Heart right ventricle (tissue), 16 donors: ENCODE measurements around the gene SPTBN1. TPM values are rescaled to one million over a fixed set of nuclear protein-coding genes. Genes with fewer than 3 reads are reported as not detected.
A peak's percentile ranks its signal among the peaks of the same experiment; 100 is the strongest.

Experiments
- ATAC-seq, 8 donors: fragments of 200-7000 bp; cut with Tn5 transposase; one replicate each; pipeline ENCODE4 v1.9.1; 2020; ENCODE audit warnings: mild to moderate bottlenecking in 8 of 8, moderate library complexity in 8 of 8, moderate number of reproducible peaks in 1 of 8
- DNase-seq, 2 donors: peaks; one replicate each; pipeline ENCODE4 v3.0.0-alpha.2; 2020
- H3K27ac ChIP-seq, 10 donors: fragments of 200-600 bp; sonication (generic) in 2 of 10; one replicate each; pipeline versions ENCODE4 v1.5.0 to v1.8.0; 2020 to 2022; ENCODE audit warnings: mild to moderate bottlenecking in 3 of 10
- H3K27me3 ChIP-seq, 7 donors: fragments of 200-600 bp; one replicate each; pipeline ENCODE4 v1.8.0; 2021 to 2022; ENCODE audit warnings: mild to moderate bottlenecking in 2 of 7
- H3K36me3 ChIP-seq, 9 donors: fragments of 200-600 bp; sonication (generic) in 1 of 9; one replicate each; pipeline versions ENCODE4 v1.5.0 to v1.8.0; 2020 to 2022; ENCODE audit warnings: mild to moderate bottlenecking in 2 of 9
- H3K4me1 ChIP-seq, 9 donors: fragments of 200-600 bp; sonication (generic) in 1 of 9; one replicate each; pipeline versions ENCODE4 v1.5.0 to v1.8.0; 2020 to 2022; ENCODE audit warnings: mild to moderate bottlenecking in 4 of 9
- H3K4me3 ChIP-seq, 10 donors: fragments of 200-600 bp; sonication (generic) in 2 of 10; one replicate each; pipeline versions ENCODE4 v1.5.0 to v1.8.0; 2020 to 2022; ENCODE audit warnings: mild to moderate bottlenecking in 7 of 10, moderate library complexity in 2 of 10
- H3K9me3 ChIP-seq, 11 donors: fragments of 200-600 bp in 10 of 11; sonication (generic) in 2 of 11; one replicate each; pipeline versions ENCODE4 v1.5.0 to v1.8.0; 2013 to 2022; ENCODE audit warnings: mild to moderate bottlenecking in 2 of 11, control low read depth in 1 of 11, moderate library complexity in 1 of 11
- CTCF ChIP-seq, 9 donors: fragments of 200-600 bp; sonication (generic) in 2 of 9; IDR thresholded peaks; one replicate each; pipeline versions ENCODE4 v1.5.0 to v1.8.0; 2021 to 2022; ENCODE audit warnings: antibody characterized with exemption in 9 of 9, mild to moderate bottlenecking in 5 of 9, moderate library complexity in 1 of 9
- WGBS, 2 donors: extraction: QIAGEN DNeasy Blood & Tissue Kit; methylation state at CpG; one replicate each; pipeline ENCODE4 v1.1.7; 2013; ENCODE audit warnings: inconsistent platforms in 1 of 2; 5-methylcytosine and 5-hydroxymethylcytosine counted together
- intact Hi-C, 10 donors: fragments of 100-400 bp; cut with DNase I; formaldehyde crosslinking; loops; one replicate each; pipeline versions ENCODE4 v1.11.1 to v1.14.2; 2022
- polyA plus RNA-seq, 2 donors: library from polyadenylated mRNA; stranded (reverse); fragments of 200-250 nt; gene quantifications; one replicate each; pipeline ENCODE4 v1.2.3, GENCODE V29; 2013
- total RNA-seq, 10 donors: library from RNA; stranded (reverse); fragmentation: NEBNext Ultra II Directional in 3 of 10; extraction: Animal tissue kit (Norgen Biotek cat#: 25700) in 3 of 10; gene quantifications; one replicate each; pipeline versions ENCODE4 v1.2.1 to v1.2.4, GENCODE V29; 2021 to 2023
- donor health status: Arrhythmogenic right ventricular cardiomyopathy.
- donor health status: ischemic (EF 13 %, LVEDD 7.1; RV severe dilation, severe dysfunction).
- donor health status: healthy with polysubstance abuse.
- donor health status: DM: no; HTN: yes; CAD: no.
- donor health status: DM: no; HTN: no; CAD: no.
- donor health status: ischemic (EF 25% LVEDD 6.9; RV normal size, moderate dysfunction).
- donor health status: ischemic (EF 25% LVEDD 5.7; RV mildly dilated, moderate dysfunction).
- donor health status: healthy.
- donor health status: DM: yes; HTN: yes; CAD: no.
- donor health status: Ischemic cardiomyopathy.
- donor health status: ischemic (EF 35%, LVEDD 5.7; RV mildly dilated, moderate dysfunction).
- donor health status: nonischemic (EF 11% LVEDD 7.7; RV severe dilation, severe dysfunction).
- donor health status: DM: yes; HTN: yes; CAD: no.
- donor health status: PGD.
- donor health status: ischemic (EF 29% LVEDD 5.4; RV normal size, mild dysfunction).
- donor health status: nonischemic (EF 23%, LVEDD 6.1; RV moderate dilation, normal function).

The SPTBN1 gene
- total and polyA plus RNA-seq, 12 donors: 91.1 to 643 (median 494) TPM

- intact Hi-C loops: loop anchor here in 1 of 10 donors (10.0 kb wide), 1 partner anchor 126 kb away; no protein-coding TSS in a partner anchor
- peaks cover 0 to 4% (median 1%) of the 10 kb centered on the region in 9 donors for H3K4me1 ChIP-seq
- DNase-seq (no peak), ATAC-seq (no peak)
- peaks cover 5 to 100% (median 98%) of the 10 kb centered on the region in 9 donors for H3K36me3 ChIP-seq
- no peaks in the 10 kb centered on the region for H3K9me3 ChIP-seq
- H3K27me3 ChIP-seq: no peaks in the 10 kb centered on the region
- H3K27ac ChIP-seq: peak overlapping the region in 1 of 10 donors; percentile 18
- no peak overlapping the region for H3K4me3 ChIP-seq
- TF ChIP-seq CTCF (IDR thresholded peaks at IDR 0.05): no peak
- WGBS, 2 donors: 72 to 82% methylated on average over 5 of the region's 5 CpGs
Observed at GRCh38 chr2:54651291-54651690, 195.2 kb downstream of the SPTBN1 start.

- no peaks in the 10 kb centered on the region for H3K27me3 ChIP-seq
- peaks cover 0 to 14% (median 12%) of the 10 kb centered on the region in 9 donors for H3K4me1 ChIP-seq
- H3K4me3 ChIP-seq: no peak overlapping the region
- WGBS, 2 donors: 95 to 97% methylated on average over 1 of the region's 1 CpG
- H3K27ac ChIP-seq: no peak overlapping the region
- peaks cover 5 to 100% (median 96%) of the 10 kb centered on the region in 9 donors for H3K36me3 ChIP-seq
- TF ChIP-seq CTCF (IDR thresholded peaks at IDR 0.05): no peak
- DNase-seq: no peak
- ATAC-seq: no peak
- intact Hi-C loops: loop anchor here in 1 of 10 donors (10.0 kb wide), 1 partner anchor 128 kb away; no protein-coding TSS in a partner anchor
- no peaks in the 10 kb centered on the region for H3K9me3 ChIP-seq
Observed at GRCh38 chr2:54652540-54652939, 196.4 kb downstream of the SPTBN1 start.

GRCh38 chr2:54653572-54654204 is 197.6 kb downstream of the SPTBN1 start:
- H3K27ac ChIP-seq: peak overlapping the region in 1 of 10 donors; percentile 19

More at GRCh38 chr2:54653572-54654204, 197.6 kb downstream of the SPTBN1 start:
- Histone ChIP-seq H3K36me3 (peaks cover 5 to 100% (median 95%) of the 10 kb centered on the region in 9 donors), H3K27me3 (no peaks in the 10 kb centered on the region), H3K4me1 (peaks cover 0 to 25% (median 19%) of the 10 kb centered on the region in 9 donors), H3K4me3 (no peak overlapping the region), H3K9me3 (no peaks in the 10 kb centered on the region)
- 88 to 90% methylated on average over 26 of the region's 26 CpGs for WGBS, 2 donors
- DNase-seq: no peak
- intact Hi-C loops: loop anchor here in 1 of 10 donors (10.0 kb wide), 1 partner anchor 129 kb away; no protein-coding TSS in a partner anchor
- ATAC-seq: peak in 2 of 8 donors; percentile 10 to 12
- no peak for TF ChIP-seq CTCF (IDR thresholded peaks at IDR 0.05)
